NCI-H524 (cell line): ENCODE results near the gene OR10J4.
"Not testable (repeated sequence)": the region's sequence is repeated elsewhere in the genome, so short reads cannot be mapped to it uniquely, and the experiment has no call there.

ENCODE experiments used
- DNase-seq, 2 experiments: peaks; one replicate each; lab custom pipeline; 2025; lab: John Stamatoyannopoulos, UW

The OR10J4 gene

GRCh38 chr1:159431904-159432303 lies at the start of gene OR10J4:
TSS of gene OR10J4 (plus strand) at chr1:159432204.
- DNase-seq = no peak

GRCh38 chr1:159406821-159407220 lies 25.2 kb upstream of the OR10J4 start:
- no peak for DNase-seq

GRCh38 chr1:159408862-159409400 lies 23.1 kb upstream of the OR10J4 start:
- no peak for DNase-seq

GRCh38 chr1:159421821-159422220 lies 10.2 kb upstream of the OR10J4 start:
- no peak for DNase-seq

GRCh38 chr1:159428536-159428935 lies 3.5 kb upstream of the OR10J4 start:
- no peak for DNase-seq

- DNase-seq = no peak
Measured at GRCh38 chr1:159429074-159429861, 2.7 kb upstream of the OR10J4 start.

- DNase-seq = no peak
Measured at GRCh38 chr1:159430985-159431384, 1.0 kb upstream of the OR10J4 start.

- DNase-seq = no peak
Measured at GRCh38 chr1:159436469-159436868, 4.5 kb downstream of the OR10J4 start.

- peak in 1 of 2 experiments; percentile 30 for DNase-seq
Measured at GRCh38 chr1:159439422-159439821, 7.4 kb downstream of the OR10J4 start, which contains the start of gene OR10J1. TSS of gene OR10J1 (plus strand) at chr1:159439722. CDS start at chr1:159439792, 70 bp downstream.

GRCh38 chr1:159441360-159441759 lies 9.4 kb downstream of the OR10J4 start:
- no peak for DNase-seq

GRCh38 chr1:159442428-159442827 lies 10.4 kb downstream of the OR10J4 start:
- no peak for DNase-seq

GRCh38 chr1:159443066-159443750 lies 11.2 kb downstream of the OR10J4 start:
- no peak for DNase-seq

GRCh38 chr1:159444511-159444910 lies 12.5 kb downstream of the OR10J4 start:
- no peak for DNase-seq

GRCh38 chr1:159448181-159448580 lies 16.2 kb downstream of the OR10J4 start:
- DNase-seq = no peak

GRCh38 chr1:159449605-159450004 lies 17.6 kb downstream of the OR10J4 start:
- DNase-seq = not testable (repeated sequence)

GRCh38 chr1:159459551-159459950 lies 27.5 kb downstream of the OR10J4 start:
- DNase-seq = no peak

GRCh38 chr1:159465191-159465603 lies 33.2 kb downstream of the OR10J4 start:
- DNase-seq = no peak

GRCh38 chr1:159468321-159468720 lies 36.3 kb downstream of the OR10J4 start:
- no peak for DNase-seq

- DNase-seq = no peak
Measured at GRCh38 chr1:159469921-159470533, 38.0 kb downstream of the OR10J4 start.

GRCh38 chr1:159473335-159473734 lies 41.3 kb downstream of the OR10J4 start:
- DNase-seq = no peak

- no peak for DNase-seq
Measured at GRCh38 chr1:159474926-159475325, 42.9 kb downstream of the OR10J4 start.
